ENCODE results near the gene MELK.

MELK gene

DNA sequence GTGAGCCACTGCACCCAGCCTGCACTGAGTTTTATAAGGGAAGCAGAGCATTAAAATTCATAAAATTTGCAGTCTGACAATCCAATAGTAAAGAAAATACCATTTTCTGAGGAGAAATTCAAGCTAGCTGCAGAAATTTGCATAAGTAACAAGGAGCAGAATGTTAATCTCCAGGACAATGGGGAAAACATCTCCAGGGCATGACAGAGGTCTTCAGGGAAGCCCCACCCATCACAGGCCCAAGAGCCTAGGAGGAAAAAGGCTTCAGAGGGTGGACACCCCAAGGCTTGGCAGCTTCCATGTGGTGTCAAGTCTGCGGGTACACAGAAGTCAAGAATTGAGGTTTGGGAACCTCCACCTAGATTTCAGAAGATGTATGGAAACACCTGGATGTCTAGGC is 37.6 kb upstream of the MELK start:
- Histone ChIP-seq H4K20me1 (ENCODE audit: insufficient read depth, low read length) (no peaks in the 10 kb centered on the region), H3K9me2 (ENCODE audit: low read depth, low read length) (no peaks in the 10 kb centered on the region), H3F3A (ENCODE audit: insufficient read depth, low read length) (no peaks in the 10 kb centered on the region), H3K4me2 (ENCODE audit: low read length) (no peak overlapping the region), H3K27me3 (ENCODE audit: insufficient read depth, low read length) (no peaks in the 10 kb centered on the region), H3K4me1 (ENCODE audit: insufficient read depth, low read length, severe bottlenecking) (no peaks in the 10 kb centered on the region), H2AFZ (ENCODE audit: low read length) (no peak overlapping the region), H3K9me3 (ENCODE audit: low read length) (no peaks in the 10 kb centered on the region), H3K79me2 (ENCODE audit: insufficient read depth, low read length) (no peaks in the 10 kb centered on the region), H3K27ac (ENCODE audit: low read depth, low read length, poor library complexity, severe bottlenecking) (no peak overlapping the region), H3K4me3 (ENCODE audit: low read depth, low read length, poor library complexity, severe bottlenecking) (no peak overlapping the region), H3K9ac (ENCODE audit: low read length) (no peak overlapping the region), H3K36me3 (ENCODE audit: insufficient read depth, low read length) (no peaks in the 10 kb centered on the region)
- TF ChIP-seq, protein P1, sequence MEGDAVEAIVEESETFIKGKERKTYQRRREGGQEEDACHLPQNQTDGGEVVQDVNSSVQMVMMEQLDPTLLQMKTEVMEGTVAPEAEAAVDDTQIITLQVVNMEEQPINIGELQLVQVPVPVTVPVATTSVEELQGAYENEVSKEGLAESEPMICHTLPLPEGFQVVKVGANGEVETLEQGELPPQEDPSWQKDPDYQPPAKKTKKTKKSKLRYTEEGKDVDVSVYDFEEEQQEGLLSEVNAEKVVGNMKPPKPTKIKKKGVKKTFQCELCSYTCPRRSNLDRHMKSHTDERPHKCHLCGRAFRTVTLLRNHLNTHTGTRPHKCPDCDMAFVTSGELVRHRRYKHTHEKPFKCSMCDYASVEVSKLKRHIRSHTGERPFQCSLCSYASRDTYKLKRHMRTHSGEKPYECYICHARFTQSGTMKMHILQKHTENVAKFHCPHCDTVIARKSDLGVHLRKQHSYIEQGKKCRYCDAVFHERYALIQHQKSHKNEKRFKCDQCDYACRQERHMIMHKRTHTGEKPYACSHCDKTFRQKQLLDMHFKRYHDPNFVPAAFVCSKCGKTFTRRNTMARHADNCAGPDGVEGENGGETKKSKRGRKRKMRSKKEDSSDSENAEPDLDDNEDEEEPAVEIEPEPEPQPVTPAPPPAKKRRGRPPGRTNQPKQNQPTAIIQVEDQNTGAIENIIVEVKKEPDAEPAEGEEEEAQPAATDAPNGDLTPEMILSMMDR (IDR thresholded peaks at IDR 0.05; ENCODE audit: low read length), result no peak
- TF ChIP-seq EZH2 (IDR thresholded peaks at IDR 0.05; ENCODE audit: borderline replicate concordance, low read length), result no peak

GRCh38 chr9:36537861-36538260 is 34.8 kb upstream of the MELK start:
- no peaks in the 10 kb centered on the region for H3K36me3 ChIP-seq (ENCODE audit: insufficient read depth, low read length)
- H3K9me2 ChIP-seq (ENCODE audit: low read depth, low read length), result no peaks in the 10 kb centered on the region
- no peak overlapping the region for H3K27ac ChIP-seq (ENCODE audit: low read depth, low read length, poor library complexity, severe bottlenecking)
- no peaks in the 10 kb centered on the region for H4K20me1 ChIP-seq (ENCODE audit: insufficient read depth, low read length)
- no peaks in the 10 kb centered on the region for H3K9me3 ChIP-seq (ENCODE audit: low read length)
- H3F3A ChIP-seq (ENCODE audit: insufficient read depth, low read length), result no peaks in the 10 kb centered on the region
- no peak overlapping the region for H3K9ac ChIP-seq (ENCODE audit: low read length)
- H3K4me1 ChIP-seq (ENCODE audit: insufficient read depth, low read length, severe bottlenecking), result no peaks in the 10 kb centered on the region
- TF ChIP-seq EZH2 (IDR thresholded peaks at IDR 0.05; ENCODE audit: borderline replicate concordance, low read length), result no peak
- TF ChIP-seq, protein P1 (IDR thresholded peaks at IDR 0.05; ENCODE audit: low read length), result no peak
- H3K79me2 ChIP-seq (ENCODE audit: insufficient read depth, low read length), result no peaks in the 10 kb centered on the region
- H2AFZ ChIP-seq (ENCODE audit: low read length), result no peak overlapping the region
- H3K27me3 ChIP-seq (ENCODE audit: insufficient read depth, low read length), result no peaks in the 10 kb centered on the region
- no peak overlapping the region for H3K4me3 ChIP-seq (ENCODE audit: low read depth, low read length, poor library complexity, severe bottlenecking)
- H3K4me2 ChIP-seq (ENCODE audit: low read length), result no peak overlapping the region

DNA sequence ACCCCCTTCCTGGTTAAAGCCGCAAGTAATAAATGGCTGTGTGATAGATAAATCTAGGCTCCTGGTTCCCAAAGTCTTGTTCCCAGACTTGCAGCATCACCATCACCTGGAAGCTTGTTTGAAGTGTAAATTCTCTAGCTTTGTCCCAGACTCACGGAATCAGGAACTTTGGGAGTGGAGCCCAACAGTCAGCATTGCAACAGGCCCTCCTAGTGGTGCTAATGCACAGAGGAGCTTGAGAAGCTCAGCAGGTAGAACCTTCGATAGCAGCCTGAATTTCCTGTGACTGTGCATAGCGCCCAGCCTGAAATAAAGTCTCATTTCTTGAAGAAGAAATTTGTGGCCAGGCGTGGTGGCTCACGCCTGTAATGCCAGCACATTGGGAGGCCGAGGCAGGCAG is 30.3 kb upstream of the MELK start:
- Histone ChIP-seq H4K20me1 (ENCODE audit: insufficient read depth, low read length) (no peaks in the 10 kb centered on the region), H3K4me2 (ENCODE audit: low read length) (no peak overlapping the region), H3K4me1 (ENCODE audit: insufficient read depth, low read length, severe bottlenecking) (no peaks in the 10 kb centered on the region), H3K4me3 (ENCODE audit: low read depth, low read length, poor library complexity, severe bottlenecking) (no peak overlapping the region), H3K36me3 (ENCODE audit: insufficient read depth, low read length) (no peaks in the 10 kb centered on the region), H3K9ac (ENCODE audit: low read length) (no peak overlapping the region), H3K79me2 (ENCODE audit: insufficient read depth, low read length) (no peaks in the 10 kb centered on the region), H3F3A (ENCODE audit: insufficient read depth, low read length) (no peaks in the 10 kb centered on the region), H3K9me3 (ENCODE audit: low read length) (no peaks in the 10 kb centered on the region), H2AFZ (ENCODE audit: low read length) (no peak overlapping the region), H3K27me3 (ENCODE audit: insufficient read depth, low read length) (no peaks in the 10 kb centered on the region), H3K27ac (ENCODE audit: low read depth, low read length, poor library complexity, severe bottlenecking) (no peak overlapping the region), H3K9me2 (ENCODE audit: low read depth, low read length) (no peaks in the 10 kb centered on the region)
- no peak for TF ChIP-seq EZH2 (IDR thresholded peaks at IDR 0.05; ENCODE audit: borderline replicate concordance, low read length)
- TF ChIP-seq, protein P1 (IDR thresholded peaks at IDR 0.05; ENCODE audit: low read length), result no peak

All from OCI-LY1 (cell line).